Activated CD4-positive, CD25-positive, alpha-beta regulatory T cell treated with anti-CD3 and anti-CD28 coated beads, Interleukin-2, amount 50 U/mL, for 16 hours (primary cell): ENCODE data around the gene RTN4.
"Not testable (repeated sequence)": the region's sequence is repeated elsewhere in the genome, so short reads cannot be mapped to it uniquely, and the experiment has no call there.

ENCODE experiments used
- DNase-seq: peaks from one replicate; pipeline ENCODE4 v3.0.0-alpha.2; 2020; ENCODE audit warnings: low read depth, low spot score

The RTN4 gene, protein sequence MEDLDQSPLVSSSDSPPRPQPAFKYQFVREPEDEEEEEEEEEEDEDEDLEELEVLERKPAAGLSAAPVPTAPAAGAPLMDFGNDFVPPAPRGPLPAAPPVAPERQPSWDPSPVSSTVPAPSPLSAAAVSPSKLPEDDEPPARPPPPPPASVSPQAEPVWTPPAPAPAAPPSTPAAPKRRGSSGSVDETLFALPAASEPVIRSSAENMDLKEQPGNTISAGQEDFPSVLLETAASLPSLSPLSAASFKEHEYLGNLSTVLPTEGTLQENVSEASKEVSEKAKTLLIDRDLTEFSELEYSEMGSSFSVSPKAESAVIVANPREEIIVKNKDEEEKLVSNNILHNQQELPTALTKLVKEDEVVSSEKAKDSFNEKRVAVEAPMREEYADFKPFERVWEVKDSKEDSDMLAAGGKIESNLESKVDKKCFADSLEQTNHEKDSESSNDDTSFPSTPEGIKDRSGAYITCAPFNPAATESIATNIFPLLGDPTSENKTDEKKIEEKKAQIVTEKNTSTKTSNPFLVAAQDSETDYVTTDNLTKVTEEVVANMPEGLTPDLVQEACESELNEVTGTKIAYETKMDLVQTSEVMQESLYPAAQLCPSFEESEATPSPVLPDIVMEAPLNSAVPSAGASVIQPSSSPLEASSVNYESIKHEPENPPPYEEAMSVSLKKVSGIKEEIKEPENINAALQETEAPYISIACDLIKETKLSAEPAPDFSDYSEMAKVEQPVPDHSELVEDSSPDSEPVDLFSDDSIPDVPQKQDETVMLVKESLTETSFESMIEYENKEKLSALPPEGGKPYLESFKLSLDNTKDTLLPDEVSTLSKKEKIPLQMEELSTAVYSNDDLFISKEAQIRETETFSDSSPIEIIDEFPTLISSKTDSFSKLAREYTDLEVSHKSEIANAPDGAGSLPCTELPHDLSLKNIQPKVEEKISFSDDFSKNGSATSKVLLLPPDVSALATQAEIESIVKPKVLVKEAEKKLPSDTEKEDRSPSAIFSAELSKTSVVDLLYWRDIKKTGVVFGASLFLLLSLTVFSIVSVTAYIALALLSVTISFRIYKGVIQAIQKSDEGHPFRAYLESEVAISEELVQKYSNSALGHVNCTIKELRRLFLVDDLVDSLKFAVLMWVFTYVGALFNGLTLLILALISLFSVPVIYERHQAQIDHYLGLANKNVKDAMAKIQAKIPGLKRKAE

DNA sequence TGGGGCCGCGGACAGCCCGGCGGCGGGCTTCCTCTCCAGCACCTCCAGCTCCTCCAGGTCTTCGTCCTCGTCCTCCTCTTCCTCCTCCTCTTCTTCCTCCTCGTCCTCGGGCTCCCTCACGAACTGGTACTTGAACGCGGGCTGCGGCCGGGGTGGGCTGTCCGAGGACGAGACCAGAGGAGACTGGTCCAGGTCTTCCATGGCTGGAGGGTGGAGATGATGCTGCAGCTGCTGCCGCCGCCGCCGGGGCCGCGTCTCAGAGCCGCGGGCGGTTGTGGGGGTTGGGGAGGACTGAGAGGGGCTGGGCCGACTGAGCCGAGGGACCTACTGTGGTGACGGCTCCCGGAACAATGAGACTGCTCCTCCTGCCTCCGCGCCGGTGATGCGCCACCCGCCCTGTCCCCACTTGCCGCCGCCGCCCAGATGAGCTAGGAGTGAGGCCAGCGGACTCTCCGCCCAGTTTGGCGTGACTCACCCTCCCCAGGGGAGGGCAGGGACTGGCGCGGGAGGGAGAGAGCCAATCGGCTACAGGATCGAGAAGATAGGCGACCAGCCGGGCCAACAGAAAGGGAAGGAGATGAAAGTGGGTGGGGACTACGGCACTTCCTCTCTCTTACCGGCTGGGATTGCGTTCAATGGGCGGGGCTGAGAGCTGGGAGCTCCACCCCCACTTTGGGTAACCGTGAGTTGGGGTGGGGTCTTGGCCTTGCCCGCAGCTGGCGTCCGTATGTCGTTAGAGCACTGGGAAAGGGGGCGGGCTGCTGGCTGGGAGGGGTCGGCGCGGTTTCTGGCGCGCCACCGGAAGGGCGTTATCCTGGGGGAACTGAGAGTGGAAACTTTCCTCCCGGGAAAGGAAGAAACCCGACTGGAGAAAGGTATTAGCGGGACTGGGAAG, at the start of gene RTN4:
RTN4 (minus strand) TSS at position 352 of the 895 bp plus-strand sequence; CDS start at position 201, 151 bp downstream.
- peak; percentile 98 for DNase-seq

DNA sequence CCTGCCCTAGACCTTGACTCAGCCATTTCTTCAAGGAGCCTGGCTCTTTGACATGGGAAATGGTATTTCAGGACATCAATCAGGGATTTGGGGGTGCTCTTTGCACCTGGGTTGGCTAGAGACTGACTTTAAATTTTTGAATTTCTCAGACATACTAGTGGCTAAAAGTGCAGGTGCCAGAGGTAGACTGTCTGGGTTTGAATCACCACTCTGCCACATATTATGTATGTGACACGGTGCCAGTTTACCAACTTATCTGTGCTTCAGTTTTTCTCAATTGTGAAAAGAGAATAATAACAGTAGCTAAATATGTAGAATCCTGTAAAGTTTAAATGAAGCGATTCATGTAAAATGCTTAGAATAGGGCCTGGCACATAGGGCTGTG, 49.2 kb upstream of the RTN4 start:
- no peak for DNase-seq

DNA sequence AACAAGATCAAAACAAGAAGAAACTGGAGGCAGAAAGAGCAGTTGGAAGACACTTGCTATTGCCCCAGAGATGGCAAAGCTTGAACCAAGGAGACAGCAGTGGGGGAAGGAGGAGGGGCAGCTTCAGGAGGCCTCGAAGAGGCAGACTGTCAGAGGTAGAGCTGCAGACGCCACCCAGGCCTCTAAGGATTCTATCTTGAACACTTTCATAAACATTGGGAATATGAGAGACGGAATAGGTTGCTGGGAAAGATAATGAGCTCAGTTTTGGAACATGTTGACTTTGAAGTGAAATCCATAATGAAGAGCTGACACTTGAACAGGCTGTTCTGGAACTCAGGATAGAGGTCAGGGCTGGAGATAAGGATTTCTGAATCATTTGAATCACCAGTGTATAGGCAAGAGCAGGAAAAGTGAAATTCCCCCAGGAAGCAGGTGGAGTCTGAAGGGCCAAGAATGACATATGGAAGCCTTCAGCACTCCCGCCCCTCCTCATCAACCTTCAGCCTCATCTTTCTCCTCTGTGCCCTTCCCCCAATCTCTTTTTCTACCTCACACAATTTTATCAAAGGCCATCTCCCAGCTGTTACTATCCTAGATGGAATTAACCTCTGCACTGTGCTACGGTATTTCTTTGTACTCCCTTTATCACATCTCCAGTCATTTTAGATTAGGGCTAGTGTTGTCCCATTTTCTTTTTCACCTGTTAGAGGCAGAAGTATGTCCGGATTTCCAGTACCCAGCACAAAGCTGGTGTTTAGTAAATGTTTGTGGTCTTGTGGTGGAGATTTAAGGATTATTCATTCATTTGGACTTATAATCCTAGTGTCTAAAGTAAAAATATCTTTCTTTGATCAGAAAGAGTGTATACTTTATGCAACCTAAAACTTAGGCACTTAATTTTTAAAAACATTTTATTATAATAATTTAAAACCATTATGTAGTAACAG, 47.5 kb upstream of the RTN4 start:
- DNase-seq = no peak

DNA sequence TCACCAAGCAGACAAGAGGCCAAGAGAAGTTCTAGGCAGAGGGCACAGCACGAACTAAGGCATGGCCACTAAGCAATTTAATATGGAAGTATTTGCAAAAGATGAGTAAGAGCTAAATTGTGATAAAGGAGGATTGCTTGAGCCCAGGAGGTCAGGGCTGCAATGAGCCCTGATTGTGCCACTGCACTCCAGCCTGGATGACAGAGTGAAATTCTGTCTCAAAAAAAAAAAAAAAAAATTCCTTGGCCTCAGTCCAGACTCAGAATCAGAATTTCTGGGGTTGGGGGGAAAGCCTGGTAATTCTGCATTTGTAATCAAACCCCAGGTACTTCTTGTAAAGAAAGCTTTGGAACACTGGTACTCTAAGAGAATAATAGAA, 46.8 kb upstream of the RTN4 start:
- DNase-seq = no peak

DNA sequence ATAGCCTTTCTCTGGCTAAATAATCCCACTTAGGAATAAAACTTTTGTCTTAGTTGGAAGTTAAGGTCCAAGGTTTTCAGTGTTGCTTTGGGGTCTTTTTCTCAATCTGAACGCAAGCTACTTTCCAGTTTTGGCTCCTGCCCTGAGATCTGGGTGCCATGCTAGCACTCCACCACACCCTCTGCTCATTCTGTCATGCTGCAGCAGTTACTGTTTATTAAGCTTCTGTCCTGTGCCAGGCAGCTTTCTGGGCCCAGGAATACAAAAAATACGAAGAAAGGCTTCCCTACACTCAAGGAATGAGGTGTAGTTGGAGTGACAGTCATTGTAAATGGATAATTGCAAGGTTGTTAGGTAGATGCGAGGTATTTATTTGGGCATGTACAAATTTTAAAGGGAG, 46.3 kb upstream of the RTN4 start:
- no peak for DNase-seq

DNA sequence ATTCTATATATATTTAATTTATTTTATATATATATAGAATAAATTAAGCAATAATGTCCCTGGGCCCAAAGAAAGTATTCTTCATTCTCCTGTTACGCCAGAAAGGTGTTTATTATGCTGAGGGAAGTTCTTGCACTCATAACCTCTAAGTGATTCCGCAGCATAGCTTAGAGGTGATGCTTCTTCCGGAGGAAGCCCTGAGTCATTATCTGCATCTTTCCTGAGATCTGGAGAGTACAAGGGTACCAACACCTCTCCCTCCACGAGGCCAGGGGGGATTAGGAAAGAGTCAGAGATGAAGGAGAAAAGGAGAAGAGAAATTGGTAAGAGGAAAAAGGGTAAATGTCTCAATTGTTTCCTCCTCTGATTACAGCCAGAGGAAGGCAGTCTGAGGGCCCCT, 43.1 kb upstream of the RTN4 start:
- no peak for DNase-seq

DNA sequence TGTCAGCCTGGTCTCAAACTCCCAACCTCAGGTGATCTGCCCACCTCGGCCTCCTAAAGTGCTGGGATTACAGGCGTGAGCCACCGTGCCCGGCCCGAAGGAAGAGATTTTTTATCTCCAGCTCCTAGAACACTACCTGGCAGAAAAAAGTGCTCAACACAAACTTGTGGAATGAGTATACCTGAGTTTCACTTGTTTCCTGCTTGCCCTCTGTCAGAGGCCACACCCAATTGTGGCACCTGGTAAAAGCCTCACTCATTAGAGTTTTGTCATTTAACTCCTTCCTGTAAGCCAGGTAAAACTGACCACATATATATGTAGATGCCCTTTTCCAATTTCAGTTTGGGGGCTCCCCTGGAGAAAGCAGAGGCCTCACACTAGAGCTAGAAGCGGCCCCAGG, 42.2 kb upstream of the RTN4 start:
- DNase-seq = no peak

DNA sequence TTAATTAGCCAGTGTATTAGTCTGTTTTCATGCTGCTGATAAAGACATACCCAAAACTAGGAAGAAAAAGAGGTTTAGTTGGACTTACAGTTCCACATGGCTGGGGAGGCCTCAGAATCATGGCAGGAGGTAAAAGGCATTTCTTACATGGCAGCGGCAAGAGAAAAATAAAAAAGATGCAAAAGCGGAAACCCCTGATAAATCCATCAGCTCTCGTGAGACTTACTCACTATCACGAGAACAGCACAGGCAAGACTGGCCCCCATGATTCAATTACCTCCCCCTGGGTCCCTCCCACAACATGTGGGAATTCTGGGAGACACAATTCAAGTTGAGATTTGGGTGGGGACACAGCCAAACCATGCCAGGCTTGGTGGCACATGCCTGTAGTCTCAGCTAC, 41.4 kb upstream of the RTN4 start:
- DNase-seq = not testable (repeated sequence)

DNA sequence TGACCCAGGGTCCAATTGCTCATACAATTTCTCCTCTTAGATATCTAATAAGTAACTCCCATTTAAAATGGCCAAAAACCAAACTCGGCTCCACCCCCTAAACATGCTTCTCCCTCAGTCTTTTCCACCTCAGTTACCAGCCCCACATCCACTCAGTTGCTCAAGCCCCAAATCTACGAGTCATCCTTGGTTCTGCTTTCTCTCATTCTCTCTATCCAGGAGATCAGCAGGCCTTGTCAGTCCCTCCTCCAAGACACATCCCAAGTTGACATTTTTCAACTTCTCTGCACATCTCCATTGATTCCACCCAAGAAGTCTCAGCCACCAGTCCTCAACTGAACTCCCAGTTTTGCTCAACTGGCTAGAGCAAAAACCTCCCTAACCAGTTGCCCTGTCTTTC, 40.5 kb upstream of the RTN4 start:
- no peak for DNase-seq

DNA sequence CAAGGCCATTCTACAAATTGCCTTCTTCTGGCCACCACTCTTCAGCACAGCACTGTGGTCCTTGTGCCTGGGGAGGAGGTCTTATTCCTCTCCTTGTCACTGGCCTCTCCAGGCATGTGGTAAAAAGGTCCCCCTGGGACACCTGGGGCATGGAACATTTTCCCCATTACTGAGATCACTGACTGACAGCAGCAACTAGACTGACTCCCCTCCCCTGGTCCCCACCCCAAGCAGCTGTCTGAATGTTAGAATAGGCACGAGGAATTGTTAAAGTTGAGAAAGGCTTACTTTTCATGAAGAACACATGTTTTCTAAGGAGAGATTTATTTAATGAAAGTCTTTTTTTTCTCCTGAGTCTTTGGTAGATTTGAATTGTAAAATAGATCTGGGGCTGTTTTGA, 39.5 kb upstream of the RTN4 start:
- no peak for DNase-seq

DNA sequence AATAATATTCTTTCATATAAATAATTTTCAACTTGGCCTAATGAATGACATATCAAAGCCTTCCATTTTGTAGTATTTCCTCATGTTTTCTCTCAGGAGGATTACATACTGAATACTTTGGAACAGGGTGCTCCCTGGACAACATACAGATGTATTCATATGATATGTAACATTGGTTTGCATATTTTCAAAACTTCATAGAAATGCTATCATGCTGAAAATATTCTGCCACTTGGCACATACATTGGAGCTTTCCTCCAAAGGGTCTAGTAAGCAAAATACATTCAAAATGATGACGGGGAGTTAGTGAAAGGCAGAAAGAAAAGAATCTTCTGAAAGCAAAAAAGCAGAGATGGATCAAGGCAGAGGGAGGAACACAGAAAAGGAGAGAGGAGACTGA, 38.1 kb upstream of the RTN4 start:
- DNase-seq = no peak

DNA sequence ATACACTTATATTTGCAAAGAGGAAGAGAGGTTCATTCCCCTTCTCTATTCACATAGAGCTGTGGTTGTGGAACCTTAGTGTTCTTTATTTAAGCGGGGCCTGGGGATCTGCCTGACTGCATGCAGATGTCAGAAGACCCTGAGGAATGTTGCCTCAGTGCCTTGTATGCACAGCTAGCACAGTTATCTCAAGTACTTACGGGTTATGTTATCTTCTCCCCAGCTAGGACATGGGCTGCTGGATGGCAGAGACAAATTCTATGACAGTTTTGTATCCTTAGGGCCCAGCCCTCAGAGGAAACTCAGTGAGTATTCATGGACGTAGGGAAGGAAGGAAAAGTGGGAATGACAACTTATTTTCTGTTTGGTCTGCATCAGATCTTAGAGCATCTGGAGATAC, 37.7 kb upstream of the RTN4 start:
- DNase-seq = no peak

DNA sequence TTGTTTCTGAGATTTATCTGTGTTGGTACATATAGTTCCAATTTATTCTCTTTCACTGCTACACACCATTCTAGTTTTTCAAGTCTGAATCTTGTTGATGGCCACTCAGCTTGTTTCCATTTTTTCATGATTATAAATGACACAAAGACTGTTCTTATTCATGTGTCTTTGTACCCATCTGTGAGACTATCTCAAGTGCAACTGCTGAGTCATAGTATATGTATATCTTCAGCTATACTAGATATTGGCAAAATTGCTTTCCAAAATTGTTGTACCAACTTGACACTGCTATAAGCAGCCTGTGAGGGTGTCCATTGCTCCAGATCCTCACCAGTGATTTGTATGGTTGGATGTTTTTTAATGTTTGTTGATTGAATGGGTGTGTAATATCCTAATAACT, 37.2 kb upstream of the RTN4 start:
- DNase-seq = no peak

DNA sequence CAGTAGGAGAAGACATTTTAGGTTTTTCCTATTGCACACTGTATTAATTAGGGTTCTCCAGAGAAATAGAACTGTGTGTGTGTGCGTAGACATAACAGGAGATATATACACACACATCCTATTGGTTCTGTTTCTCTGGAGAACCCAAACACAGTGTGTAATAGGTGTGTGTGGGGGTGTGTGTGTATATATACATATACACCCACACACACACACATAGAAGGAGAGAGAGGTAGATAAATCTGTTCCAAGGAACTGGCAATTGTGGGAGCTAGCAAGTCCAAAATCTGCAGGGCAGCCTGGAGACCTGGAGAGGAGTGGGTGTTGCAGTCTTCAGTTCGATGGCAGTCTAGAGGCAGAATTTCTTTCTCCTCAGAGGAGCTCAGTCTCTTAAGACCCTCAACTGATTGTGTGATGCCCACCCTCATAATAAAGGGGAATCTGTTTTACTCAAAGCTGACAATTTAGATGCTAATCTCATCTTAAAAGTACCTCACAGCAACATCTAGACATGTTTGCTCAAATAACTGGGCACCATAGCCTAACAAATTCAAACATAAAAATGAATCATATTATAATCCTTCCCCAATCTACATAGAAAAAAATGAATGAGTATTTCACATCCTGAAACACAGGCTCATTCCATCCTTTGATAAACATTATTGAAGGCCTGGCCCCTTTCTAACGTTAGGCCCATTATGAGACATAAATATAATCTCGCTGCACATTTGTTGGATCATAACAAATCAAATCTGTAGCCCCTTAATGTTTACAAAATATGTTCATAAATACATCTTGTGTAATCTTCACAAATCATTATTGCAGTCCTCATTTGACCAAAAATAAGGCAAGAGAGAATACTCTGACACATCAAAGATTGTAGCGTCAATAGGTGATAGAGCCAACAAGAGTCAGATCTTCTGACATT, 35.1 kb upstream of the RTN4 start:
- DNase-seq = no peak

DNA sequence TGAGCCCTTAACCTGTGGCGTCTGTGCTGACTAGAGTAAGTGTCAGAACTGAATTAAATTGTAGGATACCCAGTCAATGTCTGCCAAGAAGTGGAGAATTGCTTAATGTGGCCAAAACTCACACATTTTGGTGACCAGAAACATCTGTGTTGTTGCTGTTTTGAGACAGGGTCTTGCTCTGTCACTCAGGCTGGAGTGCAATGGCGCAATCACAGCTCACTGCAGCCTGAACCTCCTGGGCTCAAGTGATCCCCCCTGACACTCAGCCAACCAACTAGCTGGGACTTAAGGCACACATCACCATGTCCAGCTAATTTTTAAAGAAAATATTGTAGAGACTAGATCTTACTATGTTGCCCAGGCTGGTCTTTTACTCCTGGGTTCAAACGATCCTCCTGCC, 34.4 kb upstream of the RTN4 start:
- DNase-seq = no peak

DNA sequence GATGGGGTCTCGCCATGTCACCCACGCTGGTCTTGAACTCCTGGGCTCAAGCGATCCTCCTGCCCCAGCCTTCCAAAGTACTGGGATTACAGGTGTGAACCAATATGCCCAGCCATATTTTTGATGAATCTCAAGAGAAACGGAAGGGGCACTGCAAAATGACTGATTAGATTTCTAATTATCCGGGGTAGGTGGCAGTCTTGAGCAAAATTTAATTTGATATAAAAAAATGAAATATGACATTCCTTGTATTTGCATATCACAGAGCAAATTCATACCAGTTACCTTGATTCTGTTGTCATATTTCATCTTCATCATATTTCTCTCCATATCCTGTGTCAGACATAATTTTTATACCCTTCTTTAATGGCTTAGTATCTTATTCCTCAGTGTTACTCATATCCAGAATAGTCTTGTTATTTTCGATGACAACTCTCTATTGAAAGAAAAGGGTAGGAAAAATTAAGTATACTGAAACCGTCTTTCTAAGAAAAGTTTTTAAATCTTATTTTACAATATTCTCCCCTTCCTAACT, 30.0 kb upstream of the RTN4 start:
- DNase-seq = no peak

DNA sequence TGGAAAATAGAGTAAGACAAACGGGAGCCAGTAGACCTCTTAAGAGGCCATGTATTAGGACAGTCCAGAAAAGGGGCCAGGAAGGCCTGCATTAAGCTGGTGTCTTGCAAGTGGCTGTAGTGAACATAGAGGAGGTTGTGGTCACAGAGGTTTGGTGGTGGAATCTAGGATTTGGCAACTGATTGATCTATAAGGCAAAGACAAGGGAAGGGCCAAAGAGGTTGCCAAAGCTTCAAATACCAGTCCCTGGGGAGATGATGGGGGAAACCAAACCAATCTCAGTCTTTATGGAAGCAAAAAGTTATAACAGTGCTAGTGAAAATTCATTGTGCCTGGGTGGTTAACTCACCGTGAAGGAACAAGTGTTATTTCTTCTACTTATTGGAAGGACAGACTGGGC, 28.7 kb upstream of the RTN4 start:
- DNase-seq = no peak

DNA sequence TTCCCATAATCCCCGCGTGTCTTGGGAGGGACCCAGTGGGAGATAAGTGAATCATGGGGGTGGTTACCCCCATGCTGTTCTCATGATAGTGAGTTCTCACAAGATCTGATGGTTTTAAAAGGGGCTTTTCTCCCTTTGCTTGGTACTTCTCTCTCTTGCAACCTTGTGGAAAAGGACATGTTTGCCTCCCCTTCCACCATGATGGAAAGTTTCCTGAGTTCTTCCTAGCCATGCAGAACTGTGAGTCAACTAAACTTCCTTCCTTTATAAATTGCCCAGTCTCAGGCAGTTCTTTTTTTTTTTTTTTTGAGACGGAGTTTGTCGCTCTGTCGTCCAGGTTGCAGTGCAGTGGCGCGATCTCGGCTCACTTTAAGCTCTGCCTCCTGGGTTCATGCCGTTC, 26.5 kb upstream of the RTN4 start:
- no peak for DNase-seq

DNA sequence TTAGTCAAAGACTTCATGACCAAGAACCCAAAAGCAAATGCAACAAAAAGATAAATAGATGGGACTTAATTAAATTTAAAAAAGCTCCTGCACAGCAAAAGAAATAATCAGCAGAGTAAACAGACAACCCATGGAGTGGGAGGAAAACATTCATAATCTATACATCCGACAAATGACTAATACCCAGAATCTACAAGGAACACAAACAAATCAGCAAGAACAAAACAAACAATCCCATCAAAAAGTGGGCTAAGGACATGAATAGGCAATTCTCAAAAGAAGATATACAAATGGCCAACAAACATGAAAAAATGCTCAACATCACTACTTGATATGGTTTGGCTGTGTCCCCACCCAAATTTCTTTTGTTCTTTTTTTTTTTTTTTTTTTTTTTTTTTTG, 25.8 kb upstream of the RTN4 start:
- not testable (repeated sequence) for DNase-seq
